BLaER1 (cell line): Measurements from ENCODE around the gene IGFBPL1.

ENCODE experiments used
- H3K27ac ChIP-seq: shearing (Covaris generic); formaldehyde crosslinking; 2 replicates; pipeline ENCODE4 v1.8.1; 2022
- H3K27me3 ChIP-seq: shearing (Covaris generic); formaldehyde crosslinking; 2 replicates; pipeline ENCODE4 v1.8.1; 2022
- H3K36me3 ChIP-seq: shearing (Covaris generic); formaldehyde crosslinking; 2 replicates; pipeline ENCODE4 v1.8.1; 2022
- H3K4me1 ChIP-seq: shearing (Covaris generic); formaldehyde crosslinking; 2 replicates; pipeline ENCODE4 v1.8.1; 2022
- H3K4me2 ChIP-seq: shearing (Covaris generic); formaldehyde crosslinking; 2 replicates; pipeline ENCODE4 v1.8.1; 2022
- H3K4me3 ChIP-seq: shearing (Covaris generic); formaldehyde crosslinking; 2 replicates; pipeline ENCODE4 v1.8.1; 2022
- H3K9ac ChIP-seq: shearing (Covaris generic); formaldehyde crosslinking; 2 replicates; pipeline ENCODE4 v1.8.1; 2022
- H3K9me3 ChIP-seq: shearing (Covaris generic); formaldehyde crosslinking; 2 replicates; pipeline ENCODE4 v1.8.1; 2022
- H4K20me1 ChIP-seq: shearing (Covaris generic); formaldehyde crosslinking; 2 replicates; pipeline ENCODE4 v1.8.1; 2022
- Cebpa-rat ChIP-seq: shearing (Covaris generic); IDR thresholded peaks from 2 replicates; pipeline ENCODE4 v1.8.1; 2022

The IGFBPL1 gene

GRCh38 chr9:38442473-38443096 lies 18.3 kb upstream of the IGFBPL1 start:
- Histone ChIP-seq H3K4me3 (no peak overlapping the region), H3K9ac (no peak overlapping the region), H4K20me1 (no peaks in the 10 kb centered on the region), H3K36me3 (no peaks in the 10 kb centered on the region), H3K27me3 (no peaks in the 10 kb centered on the region), H3K9me3 (no peaks in the 10 kb centered on the region), H3K4me2 (no peak overlapping the region), H3K27ac (no peak overlapping the region), H3K4me1 (peaks cover 2% of the 10 kb centered on the region; the same call in 1 of the 2 replicates)
- no peak for TF ChIP-seq Cebpa-rat

DNA sequence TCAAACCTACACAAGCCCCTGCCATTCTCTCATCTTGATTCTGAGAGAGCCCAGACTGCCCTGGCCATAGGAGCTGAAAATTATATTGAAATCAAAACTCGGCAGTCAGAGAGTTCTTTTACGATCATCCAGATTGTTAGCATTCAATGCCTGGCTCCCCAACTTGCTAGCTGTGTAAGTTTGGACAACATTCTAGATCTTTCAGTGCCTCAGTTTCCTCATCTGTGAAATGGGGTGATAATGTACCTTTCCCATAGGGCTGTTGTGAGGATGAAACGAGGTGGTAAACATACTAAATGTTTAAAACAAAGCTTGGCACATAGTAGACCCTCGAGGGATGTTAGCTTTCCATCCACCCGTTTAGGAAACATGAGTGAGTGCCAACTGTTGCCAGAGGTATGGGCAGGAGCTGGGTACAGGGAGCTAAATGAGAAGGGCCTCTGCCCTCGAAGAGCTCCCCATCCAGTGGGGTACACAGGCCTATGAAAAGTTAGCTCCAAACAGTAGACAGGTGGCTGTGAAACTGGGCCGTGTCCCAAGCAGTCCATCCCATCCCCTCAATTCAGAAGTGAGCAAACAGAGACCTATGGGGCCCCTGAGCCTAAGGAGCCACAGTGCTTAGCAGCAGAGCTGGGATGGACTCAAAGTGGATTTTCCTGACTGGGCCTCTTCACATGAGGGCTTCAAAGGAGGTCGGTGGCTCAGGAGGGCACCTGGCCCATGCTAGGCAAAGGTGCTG lies 17.3 kb upstream of the IGFBPL1 start:
- Histone ChIP-seq H3K27me3 (no peaks in the 10 kb centered on the region), H3K4me3 (no peak overlapping the region), H3K4me2 (no peak overlapping the region), H3K27ac (no peak overlapping the region), H4K20me1 (no peaks in the 10 kb centered on the region), H3K9ac (no peak overlapping the region), H3K9me3 (no peaks in the 10 kb centered on the region), H3K36me3 (no peaks in the 10 kb centered on the region), H3K4me1 (peaks cover 7% of the 10 kb centered on the region; the same call in 1 of the 2 replicates)
- no peak for TF ChIP-seq Cebpa-rat

DNA sequence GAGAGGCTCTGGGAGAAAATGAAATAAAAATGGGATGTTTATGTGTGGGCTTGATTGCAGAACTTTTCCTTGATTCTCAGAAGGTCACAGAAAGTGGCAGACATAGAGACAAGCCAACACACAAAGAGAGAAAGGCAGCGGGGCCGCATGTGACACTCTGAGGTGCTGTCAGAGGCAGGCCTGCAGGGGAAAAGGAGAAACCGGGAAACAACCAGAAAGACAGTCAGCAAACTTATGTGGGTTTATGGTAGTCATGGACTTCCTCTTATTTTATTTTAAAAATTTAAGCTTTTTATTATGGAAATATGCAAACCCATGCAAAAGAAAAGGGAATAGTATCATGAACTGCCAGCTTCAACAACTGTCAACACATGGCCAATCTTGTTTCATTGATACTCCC lies 16.3 kb upstream of the IGFBPL1 start:
- Histone ChIP-seq H3K4me2 (no peak overlapping the region), H3K9me3 (no peaks in the 10 kb centered on the region), H4K20me1 (no peaks in the 10 kb centered on the region), H3K36me3 (no peaks in the 10 kb centered on the region), H3K27me3 (no peaks in the 10 kb centered on the region), H3K27ac (no peak overlapping the region), H3K4me1 (peaks cover 7% of the 10 kb centered on the region; the same call in 1 of the 2 replicates), H3K9ac (no peak overlapping the region), H3K4me3 (no peak overlapping the region)
- TF ChIP-seq Cebpa-rat = no peak

DNA sequence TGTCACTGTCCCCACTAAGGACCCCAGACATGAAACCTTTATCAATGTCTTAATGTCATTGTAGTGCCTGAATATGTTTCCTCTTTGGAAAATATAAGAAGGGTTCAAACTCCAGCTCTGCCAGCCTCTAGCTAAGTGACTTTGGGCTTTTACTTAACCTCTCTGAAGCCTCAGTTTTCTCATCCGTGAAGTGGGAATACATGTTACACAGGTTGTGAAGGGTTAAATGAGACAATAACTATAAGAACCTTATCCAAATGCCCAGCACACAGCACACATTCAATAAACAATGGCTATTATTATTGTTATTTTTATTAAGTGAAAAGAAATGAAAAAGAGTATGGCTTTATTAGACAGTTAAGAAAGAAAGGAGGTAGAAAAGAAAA lies 15.7 kb upstream of the IGFBPL1 start:
- no peak overlapping the region for H3K4me2 ChIP-seq
- H3K4me1 ChIP-seq = peaks cover 11% of the 10 kb centered on the region
- H3K27ac ChIP-seq = no peak overlapping the region
- no peaks in the 10 kb centered on the region for H3K9me3 ChIP-seq
- H3K36me3 ChIP-seq = no peaks in the 10 kb centered on the region
- no peak overlapping the region for H3K9ac ChIP-seq
- H4K20me1 ChIP-seq = no peaks in the 10 kb centered on the region
- no peaks in the 10 kb centered on the region for H3K27me3 ChIP-seq
- no peak overlapping the region for H3K4me3 ChIP-seq
- TF ChIP-seq Cebpa-rat = no peak

GRCh38 chr9:38439291-38439915 lies 15.1 kb upstream of the IGFBPL1 start:
- Histone ChIP-seq H3K27ac (no peak overlapping the region), H3K9me3 (no peaks in the 10 kb centered on the region), H3K4me3 (no peak overlapping the region), H3K36me3 (no peaks in the 10 kb centered on the region), H3K9ac (no peak overlapping the region), H3K4me2 (no peak overlapping the region), H3K4me1 (peaks cover 16% of the 10 kb centered on the region), H4K20me1 (no peaks in the 10 kb centered on the region), H3K27me3 (no peaks in the 10 kb centered on the region)
- TF ChIP-seq Cebpa-rat = no peak

DNA sequence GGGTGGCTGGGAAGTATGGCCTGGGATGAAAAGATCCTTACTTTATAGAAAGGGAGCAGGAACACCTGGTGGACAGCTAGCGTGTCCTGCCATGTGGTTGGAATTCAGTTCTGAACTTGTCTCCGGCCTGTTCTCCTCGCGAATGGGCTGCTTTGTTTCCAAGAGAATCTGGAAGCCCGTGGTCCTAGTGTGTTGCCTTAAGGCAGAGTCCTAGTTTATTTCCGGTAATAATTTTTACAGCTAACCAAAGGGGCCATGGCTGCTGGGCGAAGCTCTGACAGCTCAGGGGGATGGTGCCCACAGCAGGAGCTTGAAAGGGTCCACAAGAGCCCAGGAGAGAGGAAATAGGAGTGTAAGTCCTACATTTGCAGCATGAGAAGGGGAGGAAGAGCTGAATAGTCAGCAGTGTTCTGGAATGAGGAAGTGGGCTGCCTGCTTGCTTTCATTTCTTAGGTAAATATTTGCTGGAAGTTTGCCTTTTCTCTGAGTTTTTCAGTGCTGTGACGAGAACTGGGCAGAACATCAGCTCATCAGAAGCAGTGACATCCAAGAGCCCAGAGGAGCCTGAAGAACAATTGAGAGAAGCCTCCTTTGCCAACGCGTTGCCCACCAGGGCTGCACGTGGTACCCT lies 13.1 kb upstream of the IGFBPL1 start:
- no peak overlapping the region for H3K4me3 ChIP-seq
- TF ChIP-seq Cebpa-rat = no peak
- no peak overlapping the region for H3K9ac ChIP-seq
- no peaks in the 10 kb centered on the region for H3K27me3 ChIP-seq
- no peak overlapping the region for H3K27ac ChIP-seq
- no peaks in the 10 kb centered on the region for H3K9me3 ChIP-seq
- no peaks in the 10 kb centered on the region for H3K36me3 ChIP-seq
- peaks cover 25% of the 10 kb centered on the region for H3K4me1 ChIP-seq
- H4K20me1 ChIP-seq = no peaks in the 10 kb centered on the region
- H3K4me2 ChIP-seq = peak overlapping the region; percentile 8; the same call in 1 of the 2 replicates

GRCh38 chr9:38436708-38437107 lies 12.5 kb upstream of the IGFBPL1 start:
- no peak overlapping the region for H3K4me3 ChIP-seq
- no peak overlapping the region for H3K27ac ChIP-seq
- no peaks in the 10 kb centered on the region for H3K36me3 ChIP-seq
- H3K9ac ChIP-seq = no peak overlapping the region
- no peaks in the 10 kb centered on the region for H3K27me3 ChIP-seq
- H3K4me1 ChIP-seq = peaks cover 31% of the 10 kb centered on the region
- no peak for TF ChIP-seq Cebpa-rat
- H3K9me3 ChIP-seq = no peaks in the 10 kb centered on the region
- H3K4me2 ChIP-seq = no peak overlapping the region
- H4K20me1 ChIP-seq = no peaks in the 10 kb centered on the region

- H3K9me3 ChIP-seq = no peaks in the 10 kb centered on the region
- no peak overlapping the region for H3K4me2 ChIP-seq
- no peak overlapping the region for H3K4me3 ChIP-seq
- H3K27ac ChIP-seq = no peak overlapping the region
- H3K4me1 ChIP-seq = peaks cover 43% of the 10 kb centered on the region
- H3K9ac ChIP-seq = no peak overlapping the region
- TF ChIP-seq Cebpa-rat = no peak
- H3K27me3 ChIP-seq = no peaks in the 10 kb centered on the region
- H3K36me3 ChIP-seq = no peaks in the 10 kb centered on the region
- no peaks in the 10 kb centered on the region for H4K20me1 ChIP-seq
Observed at GRCh38 chr9:38435521-38435920, 11.3 kb upstream of the IGFBPL1 start.

DNA sequence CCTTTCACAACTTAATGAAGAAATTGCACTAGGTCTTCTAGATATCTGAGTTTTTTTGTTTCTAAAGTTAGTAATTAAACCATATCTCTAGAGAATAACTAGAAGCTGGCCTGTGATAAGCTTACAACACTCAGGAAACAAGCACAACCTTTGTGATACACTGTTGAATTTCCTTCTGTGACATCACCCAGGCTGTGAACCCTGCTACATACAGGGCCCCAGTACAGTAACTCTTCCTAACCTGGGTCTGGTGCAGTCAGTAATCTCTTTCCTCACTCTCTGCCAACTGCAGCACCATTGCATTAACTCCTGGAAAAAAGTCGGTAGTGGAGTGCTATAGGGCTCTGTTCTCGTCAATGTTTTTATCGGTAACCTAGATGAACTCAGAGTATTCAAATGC lies 10.6 kb upstream of the IGFBPL1 start:
- peak overlapping the region; percentile 29; the same call in 1 of the 2 replicates for H3K4me2 ChIP-seq
- no peaks in the 10 kb centered on the region for H4K20me1 ChIP-seq
- H3K36me3 ChIP-seq = no peaks in the 10 kb centered on the region
- no peak overlapping the region for H3K9ac ChIP-seq
- no peak overlapping the region for H3K27ac ChIP-seq
- H3K9me3 ChIP-seq = no peaks in the 10 kb centered on the region
- H3K27me3 ChIP-seq = no peaks in the 10 kb centered on the region
- H3K4me3 ChIP-seq = no peak overlapping the region
- no peak for TF ChIP-seq Cebpa-rat
- peaks cover 49% of the 10 kb centered on the region for H3K4me1 ChIP-seq

DNA sequence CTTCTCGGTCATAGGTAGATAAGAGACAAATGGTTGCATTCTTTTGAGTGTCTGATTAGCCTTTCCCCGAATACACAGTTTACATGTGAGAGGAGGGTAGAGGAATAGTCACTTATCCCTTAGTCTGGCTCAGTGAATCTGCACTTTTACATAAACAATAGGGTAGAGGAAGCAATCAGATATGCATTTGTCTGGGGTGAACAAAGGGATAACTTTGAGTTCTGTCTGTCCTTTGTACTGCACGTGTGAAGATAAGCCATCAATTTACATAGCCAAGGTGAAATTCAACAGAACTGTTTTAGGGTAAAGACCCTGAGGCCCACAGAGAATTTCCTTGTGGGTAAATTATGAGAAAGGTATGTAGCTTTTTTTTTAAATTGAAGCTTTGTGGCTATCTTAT lies 10.1 kb upstream of the IGFBPL1 start:
- Histone ChIP-seq H3K27ac (no peak overlapping the region), H3K4me2 (peak overlapping the region; percentile 29; the same call in 1 of the 2 replicates), H3K4me1 (peaks cover 49% of the 10 kb centered on the region), H3K4me3 (no peak overlapping the region), H3K9ac (no peak overlapping the region), H3K36me3 (no peaks in the 10 kb centered on the region), H3K27me3 (no peaks in the 10 kb centered on the region), H4K20me1 (no peaks in the 10 kb centered on the region), H3K9me3 (no peaks in the 10 kb centered on the region)
- no peak for TF ChIP-seq Cebpa-rat
